ENCODE data around the gene RFTN1.

Gene RFTN1

DNA sequence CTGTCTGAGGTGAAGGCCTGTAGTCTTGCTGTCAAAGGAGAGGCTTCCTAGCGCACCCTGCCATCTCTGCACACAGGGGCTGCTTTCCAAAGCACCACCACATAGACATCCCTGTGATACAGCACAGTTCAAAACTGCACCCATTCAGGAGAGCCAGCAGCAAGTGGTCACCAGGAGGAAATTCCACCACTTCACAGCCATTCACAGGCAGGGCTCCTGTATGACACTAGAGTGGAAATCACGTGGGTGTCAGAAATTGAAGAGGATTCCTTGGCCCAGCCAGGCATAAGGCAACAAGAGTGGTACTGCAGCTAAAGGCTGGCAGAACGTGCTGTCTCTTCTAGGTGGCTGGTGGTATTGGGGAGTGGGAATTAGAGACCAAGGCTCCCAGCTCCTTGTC lies 102.8 kb downstream of the RFTN1 start:
- H3K79me2 ChIP-seq (ENCODE audit: control insufficient read depth, insufficient read depth, low read length), result no peaks in the 10 kb centered on the region
- H2AK5ac ChIP-seq (ENCODE audit: low read length), result no peak overlapping the region
- H3K4me3 ChIP-seq (ENCODE audit: low read length), result no peak overlapping the region
- no peak overlapping the region for H3K23ac ChIP-seq (ENCODE audit: low read length)
- no peak overlapping the region for H4K5ac ChIP-seq (ENCODE audit: low read length)
- no CpG with 5 or more reads among the region's 3 CpGs for WGBS (ENCODE audit: extremely low coverage, insufficient coverage, low lambda C conversion rate)
- H2BK15ac ChIP-seq (replicated peaks; ENCODE audit: low read depth), result no peak overlapping the region
- H3K18ac ChIP-seq (ENCODE audit: low read length), result no peak overlapping the region
- no peaks in the 10 kb centered on the region for H3K27me3 ChIP-seq (ENCODE audit: insufficient read depth, low read length, poor library complexity)
- H2BK5ac ChIP-seq (ENCODE audit: low read length), result no peak overlapping the region
- H4K8ac ChIP-seq (ENCODE audit: low read depth, low read length), result no peak overlapping the region
- no peak for DNase-seq
- H3K9ac ChIP-seq (ENCODE audit: low read length), result no peak overlapping the region
- H3K56ac ChIP-seq (ENCODE audit: low read length), result no peak overlapping the region
- H3K4me1 ChIP-seq (ENCODE audit: control insufficient read depth, low read depth, low read length), result no peaks in the 10 kb centered on the region
- H3K36me3 ChIP-seq (ENCODE audit: control insufficient read depth, insufficient read depth, low read length), result no peaks in the 10 kb centered on the region
- no peak overlapping the region for H3K4ac ChIP-seq (ENCODE audit: low read depth, low read length)
- H3K4me2 ChIP-seq (ENCODE audit: low read length), result no peak overlapping the region
- no peak overlapping the region for H3K27ac ChIP-seq (ENCODE audit: low read depth, low read length)
- H3K79me1 ChIP-seq (ENCODE audit: low read length), result no peaks in the 10 kb centered on the region
- no peak overlapping the region for H2BK120ac ChIP-seq (ENCODE audit: low read depth, low read length)

DNA sequence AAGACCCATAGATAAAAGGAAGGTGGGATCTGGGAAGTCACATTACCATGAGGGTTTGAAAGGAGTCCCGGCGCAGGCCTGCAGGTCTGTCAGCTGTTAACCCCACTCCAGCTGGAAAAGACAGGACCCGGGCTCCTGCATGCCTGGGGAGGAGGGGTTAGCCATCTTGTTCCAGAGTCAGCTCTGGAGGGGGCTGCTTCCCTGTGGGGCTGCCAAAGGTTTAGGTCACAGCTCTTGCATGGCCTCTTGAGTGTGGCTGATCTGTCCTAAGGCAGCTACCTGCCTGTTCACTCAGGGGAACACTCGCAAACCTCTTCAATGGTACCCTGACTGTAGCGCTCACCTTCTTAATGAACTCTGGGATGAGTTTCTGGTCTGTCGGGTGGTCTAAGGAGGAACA lies 104.5 kb downstream of the RFTN1 start:
- Histone ChIP-seq H3K4me2 (ENCODE audit: low read length) (no peak overlapping the region), H2BK5ac (ENCODE audit: low read length) (no peak overlapping the region), H3K36me3 (ENCODE audit: control insufficient read depth, insufficient read depth, low read length) (no peaks in the 10 kb centered on the region), H3K18ac (ENCODE audit: low read length) (no peak overlapping the region), H4K5ac (ENCODE audit: low read length) (no peak overlapping the region), H4K8ac (ENCODE audit: low read depth, low read length) (no peak overlapping the region), H3K4me3 (ENCODE audit: low read length) (no peak overlapping the region), H3K79me1 (ENCODE audit: low read length) (no peaks in the 10 kb centered on the region), H3K79me2 (ENCODE audit: control insufficient read depth, insufficient read depth, low read length) (no peaks in the 10 kb centered on the region), H3K4ac (ENCODE audit: low read depth, low read length) (no peak overlapping the region), H3K23ac (ENCODE audit: low read length) (no peak overlapping the region), H3K27ac (ENCODE audit: low read depth, low read length) (no peak overlapping the region), H3K56ac (ENCODE audit: low read length) (no peak overlapping the region), H2BK15ac (replicated peaks; ENCODE audit: low read depth) (no peak overlapping the region), H2BK120ac (ENCODE audit: low read depth, low read length) (no peak overlapping the region), H2AK5ac (ENCODE audit: low read length) (no peak overlapping the region), H3K27me3 (ENCODE audit: insufficient read depth, low read length, poor library complexity) (no peaks in the 10 kb centered on the region), H3K4me1 (ENCODE audit: control insufficient read depth, low read depth, low read length) (no peaks in the 10 kb centered on the region), H3K9ac (ENCODE audit: low read length) (no peak overlapping the region)
- no CpG with 5 or more reads among the region's 6 CpGs for whole genome bisulfite sequencing (ENCODE audit: extremely low coverage, insufficient coverage, low lambda C conversion rate)
- DNase-seq, result no peak

DNA sequence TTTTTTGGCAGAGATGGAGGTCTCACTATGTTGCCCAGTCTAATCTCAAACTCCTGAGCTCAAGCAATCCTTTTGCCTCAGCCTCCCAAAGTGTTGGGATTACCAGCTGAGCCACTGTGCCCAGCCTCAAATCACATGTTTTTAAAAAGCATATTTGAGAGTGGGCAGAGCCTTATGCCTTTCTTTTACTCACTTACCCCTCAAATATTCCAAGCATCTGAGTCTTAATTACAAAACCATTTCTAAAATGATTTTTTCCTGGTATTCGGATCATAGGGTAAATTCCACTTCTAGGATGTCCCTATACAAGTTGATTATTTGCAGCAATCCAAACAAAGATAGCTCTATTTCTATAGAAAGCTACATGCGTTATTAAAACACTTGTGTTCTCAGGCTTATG lies 106.1 kb downstream of the RFTN1 start:
- H3K23ac ChIP-seq (ENCODE audit: low read length), result no peak overlapping the region
- H3K79me2 ChIP-seq (ENCODE audit: control insufficient read depth, insufficient read depth, low read length), result no peaks in the 10 kb centered on the region
- H2BK120ac ChIP-seq (ENCODE audit: low read depth, low read length), result no peak overlapping the region
- H2BK15ac ChIP-seq (replicated peaks; ENCODE audit: low read depth), result no peak overlapping the region
- WGBS (ENCODE audit: extremely low coverage, insufficient coverage, low lambda C conversion rate), result no CpG with 5 or more reads among the region's 2 CpGs
- H3K79me1 ChIP-seq (ENCODE audit: low read length), result no peaks in the 10 kb centered on the region
- no peak for DNase-seq
- H3K18ac ChIP-seq (ENCODE audit: low read length), result no peak overlapping the region
- no peak overlapping the region for H3K56ac ChIP-seq (ENCODE audit: low read length)
- no peak overlapping the region for H4K5ac ChIP-seq (ENCODE audit: low read length)
- H4K8ac ChIP-seq (ENCODE audit: low read depth, low read length), result no peak overlapping the region
- no peak overlapping the region for H3K9ac ChIP-seq (ENCODE audit: low read length)
- H3K27ac ChIP-seq (ENCODE audit: low read depth, low read length), result no peak overlapping the region
- no peaks in the 10 kb centered on the region for H3K4me1 ChIP-seq (ENCODE audit: control insufficient read depth, low read depth, low read length)
- no peak overlapping the region for H3K4me2 ChIP-seq (ENCODE audit: low read length)
- H3K27me3 ChIP-seq (ENCODE audit: insufficient read depth, low read length, poor library complexity), result no peaks in the 10 kb centered on the region
- H3K4me3 ChIP-seq (ENCODE audit: low read length), result no peak overlapping the region
- H2BK5ac ChIP-seq (ENCODE audit: low read length), result no peak overlapping the region
- no peaks in the 10 kb centered on the region for H3K36me3 ChIP-seq (ENCODE audit: control insufficient read depth, insufficient read depth, low read length)
- no peak overlapping the region for H3K4ac ChIP-seq (ENCODE audit: low read depth, low read length)
- no peak overlapping the region for H2AK5ac ChIP-seq (ENCODE audit: low read length)

DNA sequence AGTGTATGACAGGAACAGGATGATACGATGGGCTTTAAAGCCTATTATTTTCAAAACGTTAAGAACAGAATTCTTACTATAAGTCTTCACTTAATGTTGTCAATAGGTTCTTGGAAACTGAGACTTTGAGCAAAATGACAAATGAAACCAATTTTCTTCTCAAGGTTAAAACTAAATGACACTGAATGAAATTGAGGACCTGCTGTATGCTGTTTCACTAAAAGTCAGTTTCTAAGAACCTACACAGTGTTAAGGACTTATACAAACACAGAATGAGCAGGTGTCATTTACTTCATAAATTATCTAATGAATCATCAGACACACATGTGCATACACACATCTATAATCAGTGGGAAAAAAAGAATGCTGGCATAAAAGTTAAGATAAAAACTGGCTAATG lies 106.9 kb downstream of the RFTN1 start:
- no peak overlapping the region for H3K4me3 ChIP-seq (ENCODE audit: low read length)
- no peaks in the 10 kb centered on the region for H3K4me1 ChIP-seq (ENCODE audit: control insufficient read depth, low read depth, low read length)
- no peak overlapping the region for H3K23ac ChIP-seq (ENCODE audit: low read length)

DNA sequence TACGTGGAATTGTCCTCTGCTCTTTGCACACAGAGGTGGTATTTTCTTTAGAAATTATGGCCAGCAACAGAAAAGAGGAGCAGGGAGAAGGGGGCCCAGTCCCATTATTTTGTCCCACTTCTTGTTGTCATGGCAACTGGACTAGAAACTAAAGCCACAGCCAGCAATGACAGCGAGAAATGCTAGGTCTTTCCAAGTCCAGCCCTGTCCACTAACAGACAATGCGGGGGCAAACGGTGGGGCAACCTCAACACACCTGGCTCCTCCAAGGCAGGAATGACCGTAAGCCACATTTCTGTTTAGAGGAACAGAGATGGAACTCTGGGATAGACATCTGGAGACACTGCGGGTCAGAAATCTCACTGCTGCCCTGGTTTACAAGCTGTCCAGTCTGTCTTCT lies 107.3 kb downstream of the RFTN1 start:
- Histone ChIP-seq H3K4me3 (ENCODE audit: low read length) (no peak overlapping the region), H4K8ac (ENCODE audit: low read depth, low read length) (no peak overlapping the region), H2BK15ac (replicated peaks; ENCODE audit: low read depth) (no peak overlapping the region), H3K79me2 (ENCODE audit: control insufficient read depth, insufficient read depth, low read length) (no peaks in the 10 kb centered on the region), H2BK5ac (ENCODE audit: low read length) (no peak overlapping the region), H2AK5ac (ENCODE audit: low read length) (no peak overlapping the region), H3K36me3 (ENCODE audit: control insufficient read depth, insufficient read depth, low read length) (no peaks in the 10 kb centered on the region), H2BK120ac (ENCODE audit: low read depth, low read length) (no peak overlapping the region), H3K56ac (ENCODE audit: low read length) (no peak overlapping the region), H3K4me2 (ENCODE audit: low read length) (no peak overlapping the region), H3K27me3 (ENCODE audit: insufficient read depth, low read length, poor library complexity) (no peaks in the 10 kb centered on the region), H3K23ac (ENCODE audit: low read length) (no peak overlapping the region), H4K5ac (ENCODE audit: low read length) (no peak overlapping the region), H3K9ac (ENCODE audit: low read length) (no peak overlapping the region), H3K18ac (ENCODE audit: low read length) (no peak overlapping the region), H3K4me1 (ENCODE audit: control insufficient read depth, low read depth, low read length) (no peaks in the 10 kb centered on the region), H3K79me1 (ENCODE audit: low read length) (no peaks in the 10 kb centered on the region), H3K4ac (ENCODE audit: low read depth, low read length) (no peak overlapping the region), H3K27ac (ENCODE audit: low read depth, low read length) (no peak overlapping the region)
- no CpG with 5 or more reads among the region's 6 CpGs for WGBS (ENCODE audit: extremely low coverage, insufficient coverage, low lambda C conversion rate)
- no peak for DNase-seq

More for the DNA sequence above, 106.9 kb downstream of the RFTN1 start:
- Histone ChIP-seq H2BK15ac (replicated peaks; ENCODE audit: low read depth) (no peak overlapping the region), H3K4me2 (ENCODE audit: low read length) (no peak overlapping the region), H4K8ac (ENCODE audit: low read depth, low read length) (no peak overlapping the region), H3K9ac (ENCODE audit: low read length) (no peak overlapping the region), H3K4ac (ENCODE audit: low read depth, low read length) (no peak overlapping the region), H3K27ac (ENCODE audit: low read depth, low read length) (no peak overlapping the region), H3K18ac (ENCODE audit: low read length) (no peak overlapping the region), H3K27me3 (ENCODE audit: insufficient read depth, low read length, poor library complexity) (no peaks in the 10 kb centered on the region), H3K79me1 (ENCODE audit: low read length) (no peaks in the 10 kb centered on the region), H3K36me3 (ENCODE audit: control insufficient read depth, insufficient read depth, low read length) (no peaks in the 10 kb centered on the region), H4K5ac (ENCODE audit: low read length) (no peak overlapping the region), H3K79me2 (ENCODE audit: control insufficient read depth, insufficient read depth, low read length) (no peaks in the 10 kb centered on the region), H2BK5ac (ENCODE audit: low read length) (no peak overlapping the region), H2AK5ac (ENCODE audit: low read length) (no peak overlapping the region), H3K56ac (ENCODE audit: low read length) (no peak overlapping the region), H2BK120ac (ENCODE audit: low read depth, low read length) (no peak overlapping the region)
- DNase-seq, result no peak
- WGBS (ENCODE audit: extremely low coverage, insufficient coverage, low lambda C conversion rate), result no CpG with 5 or more reads among the region's 2 CpGs

DNA sequence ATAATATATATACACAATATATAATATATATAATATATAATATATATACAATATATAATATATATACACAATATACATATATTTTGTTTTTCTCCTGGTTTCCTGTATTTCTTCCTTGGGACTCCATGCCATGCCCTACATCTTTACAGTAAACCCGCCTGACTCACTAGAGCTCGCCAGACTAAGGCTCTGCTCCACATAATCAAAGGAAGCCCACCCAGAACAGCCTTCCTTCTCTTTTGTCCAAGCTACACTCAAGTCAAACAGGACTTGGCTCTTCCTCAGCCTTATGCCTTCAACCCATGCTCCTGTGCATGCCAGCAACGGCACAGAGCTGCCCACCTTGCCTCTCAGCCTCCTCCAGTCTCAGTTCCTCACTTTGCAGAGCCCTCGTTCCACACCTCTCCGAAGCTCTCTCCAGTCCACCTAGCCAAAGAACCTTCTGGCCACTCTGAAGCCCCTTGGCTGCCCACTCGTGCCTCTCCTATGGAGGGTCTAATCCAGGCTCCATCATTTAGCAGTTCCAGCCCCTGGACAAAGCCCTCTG lies 109.1 kb downstream of the RFTN1 start:
- Histone ChIP-seq H2BK5ac (ENCODE audit: low read length) (no peak overlapping the region), H3K9ac (ENCODE audit: low read length) (no peak overlapping the region), H3K27me3 (ENCODE audit: insufficient read depth, low read length, poor library complexity) (no peaks in the 10 kb centered on the region), H3K36me3 (ENCODE audit: control insufficient read depth, insufficient read depth, low read length) (no peaks in the 10 kb centered on the region), H4K8ac (ENCODE audit: low read depth, low read length) (no peak overlapping the region), H3K4me2 (ENCODE audit: low read length) (no peak overlapping the region), H3K4me3 (ENCODE audit: low read length) (no peak overlapping the region), H2BK120ac (ENCODE audit: low read depth, low read length) (no peak overlapping the region), H3K18ac (ENCODE audit: low read length) (no peak overlapping the region), H3K56ac (ENCODE audit: low read length) (no peak overlapping the region), H3K23ac (ENCODE audit: low read length) (no peak overlapping the region), H3K79me1 (ENCODE audit: low read length) (no peaks in the 10 kb centered on the region), H2AK5ac (ENCODE audit: low read length) (no peak overlapping the region), H2BK15ac (replicated peaks; ENCODE audit: low read depth) (no peak overlapping the region), H3K27ac (ENCODE audit: low read depth, low read length) (no peak overlapping the region), H3K4ac (ENCODE audit: low read depth, low read length) (no peak overlapping the region), H3K79me2 (ENCODE audit: control insufficient read depth, insufficient read depth, low read length) (no peaks in the 10 kb centered on the region), H3K4me1 (ENCODE audit: control insufficient read depth, low read depth, low read length) (no peaks in the 10 kb centered on the region), H4K5ac (ENCODE audit: low read length) (no peak overlapping the region)
- WGBS (ENCODE audit: extremely low coverage, insufficient coverage, low lambda C conversion rate), result no CpG with 5 or more reads among the region's 6 CpGs
- no peak for DNase-seq
